PC-9 (cell line): ENCODE data around the gene WDR7. TPM values are rescaled to one million over a fixed set of nuclear protein-coding genes. Genes with fewer than 3 reads are reported as not detected.

Source experiments
- BruUV-seq: library from RNA; stranded (reverse); fragments of 400-500 nt; replicated peaks from 2 replicates; lab custom pipeline; 2021; lab: Mats Ljungman, UMichigan
- CTCF ChIA-PET: fragments of 300-600 bp; sonication (Branson Sonifier 250); formaldehyde crosslinking; loops from one replicate; lab custom pipeline; 2022; ENCODE audit warnings: antibody characterized with exemption; lab: Charles Lee
- POLR2A ChIA-PET: fragments of 300-600 bp; sonication (Branson Sonifier 250); formaldehyde crosslinking; loops from one replicate; lab custom pipeline; 2022; ENCODE audit warnings: antibody characterized with exemption; ENCODE audit not compliant: unreplicated experiment; lab: Charles Lee
- DNase-seq, 2 experiments: peaks; one replicate each; pipeline versions ENCODE4 v3.0.0 to v3.0.0-alpha.2; 2015 to 2022; ENCODE audit warnings: mixed read lengths in 1 of 2
- H2AFZ ChIP-seq: fragments of 200-600 bp; sonication (generic); 2 replicates; pipeline ENCODE4 v1.8.1; 2017; ENCODE audit warnings: antibody characterized with exemption
- H3F3A ChIP-seq: fragments of 200-600 bp; sonication (generic); 2 replicates; pipeline ENCODE4 v1.8.1; 2017; ENCODE audit warnings: antibody characterized with exemption, mild to moderate bottlenecking, low read depth; ENCODE audit not compliant: insufficient read depth
- H3K27ac ChIP-seq: fragments of 200-600 bp; sonication (generic); 2 replicates; pipeline ENCODE4 v1.6.1; 2016; ENCODE audit warnings: mixed run types
- H3K27me3 ChIP-seq: fragments of 200-600 bp; sonication (generic); 2 replicates; pipeline ENCODE4 v1.6.1; 2016; ENCODE audit warnings: low read depth, mixed run types; ENCODE audit not compliant: insufficient read depth
- H3K36me3 ChIP-seq: fragments of 200-600 bp; sonication (generic); 2 replicates; pipeline ENCODE4 v1.6.1; 2016; ENCODE audit warnings: low read depth, mixed run types
- H3K4me1 ChIP-seq: fragments of 200-600 bp; sonication (generic); replicated peaks from 2 replicates; pipeline ENCODE4 v1.6.1; 2016; ENCODE audit warnings: mixed run types; ENCODE audit not compliant: insufficient read depth
- H3K4me2 ChIP-seq: fragments of 200-600 bp; sonication (generic); 2 replicates; pipeline ENCODE4 v1.6.1; 2017; ENCODE audit warnings: mixed run types
- H3K4me3 ChIP-seq: fragments of 200-600 bp; sonication (generic); 2 replicates; pipeline ENCODE4 v1.6.1; 2016; ENCODE audit warnings: mixed run types
- H3K79me2 ChIP-seq: fragments of 200-600 bp; sonication (generic); 2 replicates; pipeline ENCODE4 v1.6.1; 2017; ENCODE audit warnings: low read depth, mixed run types
- H3K9me2 ChIP-seq: fragments of 200-600 bp; sonication (generic); 2 replicates; pipeline ENCODE4 v1.8.1; 2017; ENCODE audit warnings: mild to moderate bottlenecking; ENCODE audit not compliant: insufficient read depth
- H3K9me3 ChIP-seq: fragments of 200-600 bp; sonication (generic); 2 replicates; pipeline ENCODE4 v1.8.1; 2016; ENCODE audit warnings: low read depth; ENCODE audit not compliant: insufficient read depth
- H4K20me1 ChIP-seq: fragments of 200-600 bp; sonication (generic); 2 replicates; pipeline ENCODE4 v1.8.1; 2017; ENCODE audit not compliant: insufficient read depth
- CTCF ChIP-seq: fragments of 200-600 bp; sonication (generic); conservative IDR thresholded peaks from 2 replicates; pipeline ENCODE4 v1.6.1; 2017; ENCODE audit warnings: mixed run types, antibody characterized with exemption, mild to moderate bottlenecking, moderate library complexity
- EZH2 ChIP-seq: fragments of 200-600 bp; sonication (generic); IDR thresholded peaks from 2 replicates; pipeline ENCODE4 v1.8.0; 2017; ENCODE audit warnings: antibody characterized with exemption, low read depth
- intact Hi-C: fragments of 100-400 bp; cut with micrococcal nuclease; formaldehyde crosslinking; loops from one replicate; pipeline ENCODE4 v1.10.0; 2022; ENCODE audit not compliant: unreplicated experiment
- total RNA-seq: library from RNA; stranded (reverse); gene quantifications from 2 replicates; pipeline ENCODE4 v1.2.3, GENCODE V29; 2021

The WDR7 gene
- total RNA-seq, 1 experiment from 2014 or later = 7.7 TPM

GRCh38 chr18:57080479-57080878 is 429.3 kb downstream of the WDR7 start:
- no peak overlapping the region for H3K4me2 ChIP-seq
- no peaks in the 10 kb centered on the region for H4K20me1 ChIP-seq
- DNase-seq = no peak
- H3K9me2 ChIP-seq = no peaks in the 10 kb centered on the region
- H3K4me3 ChIP-seq = no peak overlapping the region
- no peaks in the 10 kb centered on the region for H3K9me3 ChIP-seq
- H3K36me3 ChIP-seq = no peaks in the 10 kb centered on the region
- intact Hi-C loops = no loop called here
- no peak for TF ChIP-seq CTCF
- TF ChIP-seq EZH2 = no peak
- no peaks in the 10 kb centered on the region for H3F3A ChIP-seq
- H3K27me3 ChIP-seq = no peaks in the 10 kb centered on the region
- BruUV-seq = no TSS peak
- peaks cover 9% of the 10 kb centered on the region for H3K4me1 ChIP-seq
- CTCF ChIA-PET = no interaction called here
- POLR2A ChIA-PET = no interaction called here
- no peaks in the 10 kb centered on the region for H3K79me2 ChIP-seq
- no peak overlapping the region for H3K27ac ChIP-seq
- H2AFZ ChIP-seq = no peak overlapping the region

GRCh38 chr18:57081899-57082298 is 430.7 kb downstream of the WDR7 start:
- Histone ChIP-seq H4K20me1 (no peaks in the 10 kb centered on the region), H3K27ac (no peak overlapping the region), H3K79me2 (no peaks in the 10 kb centered on the region), H3K9me2 (no peaks in the 10 kb centered on the region), H3K4me3 (no peak overlapping the region), H3K4me1 (peaks cover 11% of the 10 kb centered on the region), H3F3A (no peaks in the 10 kb centered on the region), H3K9me3 (no peaks in the 10 kb centered on the region), H2AFZ (no peak overlapping the region), H3K36me3 (no peaks in the 10 kb centered on the region), H3K4me2 (no peak overlapping the region), H3K27me3 (no peaks in the 10 kb centered on the region)
- ChIA-PET CTCF (no interaction called here), POLR2A (no interaction called here)
- TF ChIP-seq EZH2 = no peak
- no peak for TF ChIP-seq CTCF
- no TSS peak for BruUV-seq
- intact Hi-C loops = no loop called here
- DNase-seq = no peak

GRCh38 chr18:57083485-57083884 is 432.3 kb downstream of the WDR7 start:
- no peaks in the 10 kb centered on the region for H3K9me2 ChIP-seq
- intact Hi-C loops = no loop called here
- POLR2A ChIA-PET = no interaction called here
- H2AFZ ChIP-seq = no peak overlapping the region
- no TSS peak for BruUV-seq
- TF ChIP-seq CTCF = no peak
- no peak for TF ChIP-seq EZH2
- peaks cover 25% of the 10 kb centered on the region for H3K4me1 ChIP-seq
- no peak overlapping the region for H3K4me3 ChIP-seq
- H3K4me2 ChIP-seq = no peak overlapping the region
- CTCF ChIA-PET = no interaction called here
- H3F3A ChIP-seq = peaks cover 5% of the 10 kb centered on the region
- H3K79me2 ChIP-seq = no peaks in the 10 kb centered on the region
- H3K27ac ChIP-seq = no peak overlapping the region
- no peaks in the 10 kb centered on the region for H4K20me1 ChIP-seq
- H3K27me3 ChIP-seq = no peaks in the 10 kb centered on the region
- H3K36me3 ChIP-seq = no peaks in the 10 kb centered on the region
- no peak for DNase-seq
- H3K9me3 ChIP-seq = no peaks in the 10 kb centered on the region
